Measurements from ENCODE around the gene VGLL3.

DNA sequence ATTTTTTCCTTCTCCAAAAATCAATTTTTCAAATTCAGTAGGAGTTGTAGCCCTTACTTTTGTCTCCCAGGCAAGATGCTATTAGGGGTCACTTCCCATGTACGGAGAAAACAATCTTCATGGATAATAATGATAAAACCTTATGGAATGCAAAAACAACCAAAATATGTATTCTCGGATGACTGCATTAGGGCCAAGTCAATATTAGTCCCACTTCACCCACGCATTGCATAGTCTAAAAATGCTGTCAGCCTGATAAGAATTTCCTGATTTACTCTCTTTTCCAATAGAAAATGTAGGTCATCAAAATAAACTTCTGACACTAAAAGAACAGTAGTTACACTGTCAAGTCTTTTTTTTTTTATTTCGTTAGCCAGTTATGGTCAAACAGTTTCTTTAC is 2.7 kb downstream of the VGLL3 start:
- TF ChIP-seq POLR2A (IDR thresholded peaks at IDR 0.05; ENCODE audit: low read length): no peak
- no peak for TF ChIP-seq GATA1 (IDR thresholded peaks at IDR 0.05; ENCODE audit: low read depth, low read length)
